Measurements from ENCODE around the gene ZBTB18.

Gene ZBTB18

DNA sequence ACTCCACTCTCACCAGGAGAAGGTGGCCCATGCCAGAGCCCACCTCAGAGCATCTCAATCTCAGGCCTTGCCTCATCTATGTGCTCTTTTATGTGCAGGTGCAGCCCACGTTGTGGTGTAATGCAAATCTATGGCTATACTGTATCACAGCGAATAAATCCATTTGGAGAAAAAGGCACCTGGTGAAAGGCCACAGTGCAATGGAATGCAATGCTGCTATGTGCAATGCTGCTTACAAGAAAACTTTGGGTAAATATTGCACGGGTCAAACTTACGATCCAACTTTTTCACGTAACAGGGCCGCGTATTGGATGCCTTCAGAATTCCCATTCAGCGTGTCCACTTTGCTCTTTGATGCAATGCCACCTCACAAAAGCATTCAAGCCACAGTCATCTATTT is 13.5 kb downstream of the ZBTB18 start:
- no peak for DNase-seq

DNA sequence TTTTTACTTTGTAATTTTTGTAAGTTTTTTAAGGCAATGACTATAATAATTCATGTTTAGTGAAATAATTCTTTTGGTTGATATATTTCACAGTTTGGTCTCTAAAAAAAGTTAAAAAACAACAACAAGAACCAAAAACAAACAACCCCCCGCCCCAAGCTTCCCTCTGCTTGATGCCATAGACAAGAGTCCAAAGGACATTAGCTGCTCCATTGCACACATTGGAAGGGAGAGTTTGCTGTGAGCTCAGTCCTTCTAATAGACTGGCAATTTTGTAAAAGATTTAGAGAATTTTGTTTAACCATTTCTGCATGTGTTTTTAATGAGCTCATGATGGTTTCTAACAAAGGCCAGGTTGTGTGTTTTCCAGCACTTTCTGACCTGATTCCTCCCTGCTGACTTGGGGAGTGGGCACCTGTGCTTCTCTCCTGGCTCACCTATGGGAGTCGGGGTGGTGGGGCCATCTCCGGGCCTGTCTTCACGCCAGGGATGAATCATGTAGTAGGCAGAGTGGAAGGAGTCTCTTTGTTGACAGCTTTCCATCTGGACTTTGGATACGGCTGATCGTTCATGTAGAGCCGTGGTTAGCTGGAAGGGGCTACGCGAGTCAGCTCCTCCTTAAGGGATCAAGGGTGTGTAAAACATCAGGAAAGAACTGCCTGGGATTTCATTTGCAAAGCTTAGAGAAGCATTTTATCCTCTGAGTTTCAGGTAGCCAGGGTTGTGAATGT is 14.1 kb downstream of the ZBTB18 start:
- DNase-seq = no peak

DNA sequence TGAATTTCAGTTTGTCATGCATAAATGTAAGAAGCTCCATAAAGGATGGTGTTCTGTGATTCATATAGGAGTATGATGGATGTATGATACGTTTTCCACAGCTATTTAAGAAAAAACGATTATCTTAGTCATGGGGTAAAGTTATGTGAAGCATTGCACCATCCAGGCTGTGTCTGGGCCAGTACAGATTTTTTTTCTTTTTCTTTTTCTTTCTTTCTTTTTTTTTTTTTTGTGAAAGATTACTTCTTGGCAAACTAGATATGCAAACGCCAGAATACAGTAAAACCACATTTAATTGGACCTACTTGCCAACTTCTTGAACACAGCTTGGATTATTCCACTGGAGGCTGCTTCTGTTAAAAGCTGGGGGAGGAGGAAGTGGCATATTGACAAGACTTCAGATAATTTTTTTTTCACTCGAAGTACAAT is 14.9 kb downstream of the ZBTB18 start:
- DNase-seq = no peak

DNA sequence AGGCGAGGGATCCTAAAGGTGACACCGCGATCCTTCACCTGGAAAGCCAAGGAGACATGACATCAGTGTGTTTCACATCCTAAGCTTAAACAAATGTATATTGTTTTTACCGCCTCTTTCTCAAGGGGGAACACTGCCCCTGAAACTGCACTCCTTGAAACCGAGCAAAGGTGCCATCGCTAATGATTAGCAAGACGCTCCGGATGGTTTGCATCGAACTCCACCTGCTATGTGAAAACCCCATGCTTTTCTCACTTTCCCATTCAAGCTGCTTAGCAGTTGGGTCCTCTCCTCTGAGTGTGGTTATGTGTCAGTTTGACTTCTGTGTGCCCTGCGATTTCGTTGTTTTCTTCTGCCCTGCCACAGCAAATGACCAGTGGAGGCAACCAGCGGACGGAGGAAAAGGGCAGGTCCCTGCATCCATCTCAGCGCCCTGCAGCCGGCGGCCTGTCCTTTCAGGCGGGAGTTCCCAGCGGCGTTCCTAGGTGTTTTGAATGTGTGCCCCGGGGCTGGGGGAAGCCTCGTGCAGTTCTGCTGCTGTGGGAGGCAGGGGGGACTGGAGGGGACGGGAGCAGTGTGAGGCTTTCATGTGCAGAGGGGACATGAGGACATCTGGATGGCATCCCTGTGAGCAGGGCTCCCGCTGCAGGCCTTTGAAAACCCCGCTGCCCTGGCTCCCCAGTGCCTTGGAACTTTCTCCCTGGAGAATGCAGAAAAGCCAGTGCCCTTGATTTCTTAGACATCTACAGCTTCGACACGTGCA is 16.1 kb downstream of the ZBTB18 start:
- no peak for DNase-seq

DNA sequence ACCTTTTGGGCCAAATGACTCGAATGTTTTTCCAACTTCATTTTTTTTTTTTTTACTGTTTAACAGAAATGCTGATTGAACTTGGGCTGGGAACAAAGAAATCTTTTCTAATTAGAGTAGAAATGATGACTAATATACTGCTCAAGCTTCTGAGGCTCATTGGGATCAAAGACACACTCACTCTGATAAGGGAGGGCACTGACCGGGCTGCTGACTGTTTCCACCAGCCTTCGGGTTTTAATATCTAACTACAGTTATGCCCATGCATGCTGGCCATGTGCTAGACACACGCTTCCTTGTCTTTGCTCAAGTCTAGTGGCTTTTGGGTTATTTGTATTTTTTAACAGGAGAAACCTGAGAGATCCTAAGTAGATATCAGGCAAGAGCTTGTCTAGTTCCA is 16.8 kb downstream of the ZBTB18 start:
- no peak for DNase-seq

DNA sequence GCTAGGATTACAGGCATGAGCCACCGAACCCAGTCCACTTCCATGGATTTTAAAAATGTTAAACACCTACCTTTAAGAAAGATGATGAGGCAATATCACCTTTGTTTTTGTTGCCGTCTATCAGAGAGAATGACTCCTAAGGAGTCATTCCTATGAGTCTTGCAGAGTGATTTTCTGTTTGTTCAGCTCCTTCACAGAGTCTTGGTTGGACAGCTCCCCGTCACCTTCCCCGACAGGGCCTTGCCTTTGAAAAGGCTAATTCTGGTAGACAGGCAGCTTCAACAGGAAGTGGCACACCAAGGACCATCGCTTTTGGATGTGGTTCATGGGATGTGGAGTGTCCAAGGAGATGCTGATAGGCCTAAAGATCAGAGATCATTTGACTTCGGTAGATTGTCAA is 17.5 kb downstream of the ZBTB18 start:
- DNase-seq = no peak

DNA sequence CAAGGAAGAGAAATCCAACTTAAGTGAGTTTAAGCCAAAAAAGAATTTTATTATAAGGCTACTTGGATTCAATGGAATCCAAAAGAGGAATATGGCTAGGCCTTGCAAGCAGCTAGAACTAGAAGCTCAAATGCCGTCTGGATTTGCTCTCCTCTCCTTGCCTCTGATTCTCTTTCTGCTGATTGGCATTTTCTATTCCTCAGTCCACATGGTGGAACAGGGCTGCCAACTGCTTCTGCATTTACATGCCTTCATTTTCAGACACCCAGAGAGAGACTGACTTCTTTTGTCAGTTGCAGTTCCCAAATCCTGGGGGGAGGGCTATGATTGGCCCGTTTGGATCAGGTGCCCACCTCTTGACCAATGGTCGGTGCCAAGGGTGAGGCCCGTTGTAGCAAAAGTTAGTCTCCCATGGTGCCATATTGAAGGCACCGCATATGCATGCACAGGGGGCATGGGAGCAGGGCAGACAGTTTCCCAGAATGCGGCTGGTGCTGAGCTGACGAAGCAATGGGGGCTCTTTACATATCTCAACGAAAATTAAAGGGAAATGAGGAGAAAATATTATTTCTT is 18.3 kb downstream of the ZBTB18 start:
- no peak for DNase-seq

DNA sequence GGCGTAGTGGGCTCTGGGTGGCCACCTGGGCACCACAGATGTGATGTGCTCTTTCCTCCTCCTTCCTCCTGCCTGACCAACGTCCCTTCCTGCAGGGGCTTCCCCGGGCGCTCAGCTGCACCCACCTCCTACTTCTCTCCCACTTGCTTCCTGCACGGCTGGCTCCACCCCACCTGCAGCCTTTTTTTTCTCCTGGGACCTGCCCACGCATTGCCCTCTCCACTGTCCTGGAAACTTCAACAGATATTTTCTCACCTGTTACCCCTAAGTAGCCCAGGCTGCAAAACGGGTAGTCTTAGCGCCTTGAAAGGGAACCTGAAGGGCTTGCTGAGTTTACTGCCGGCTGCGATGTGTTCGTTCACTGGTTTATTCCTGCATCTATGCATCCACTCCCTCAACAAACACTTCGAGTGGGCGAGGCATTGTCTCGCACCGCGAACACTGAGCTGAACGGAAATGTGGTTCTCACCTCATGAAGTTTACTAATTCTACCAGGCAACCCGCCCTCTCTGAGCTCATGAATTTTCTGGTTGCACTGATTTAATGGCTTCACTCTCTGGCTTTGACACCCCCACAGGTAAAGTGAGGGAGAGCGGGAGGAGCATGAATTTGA is 23.6 kb downstream of the ZBTB18 start:
- DNase-seq = no peak

DNA sequence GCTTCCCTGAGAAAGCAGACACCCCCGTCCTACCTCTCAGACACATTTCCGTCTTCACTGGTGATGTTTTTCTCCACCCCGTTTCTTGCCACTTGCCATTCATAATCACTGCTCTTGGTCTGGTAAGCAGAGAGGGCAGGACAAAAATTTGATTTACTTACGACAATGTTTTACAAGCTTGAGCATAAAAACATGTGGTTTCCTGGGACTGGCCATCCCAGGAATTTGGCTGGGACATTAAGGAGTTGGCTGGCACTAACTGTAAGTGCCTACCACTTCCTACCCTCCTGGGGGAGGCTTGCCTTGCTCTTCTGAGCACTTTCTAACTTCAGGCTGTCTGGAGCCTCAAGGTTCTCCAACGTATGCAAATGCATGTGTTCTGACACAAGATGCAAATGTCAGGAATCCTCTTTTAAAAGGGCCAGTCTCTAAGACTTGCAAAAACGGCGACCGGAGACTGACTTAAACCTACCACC is 24.2 kb downstream of the ZBTB18 start:
- DNase-seq = no peak

DNA sequence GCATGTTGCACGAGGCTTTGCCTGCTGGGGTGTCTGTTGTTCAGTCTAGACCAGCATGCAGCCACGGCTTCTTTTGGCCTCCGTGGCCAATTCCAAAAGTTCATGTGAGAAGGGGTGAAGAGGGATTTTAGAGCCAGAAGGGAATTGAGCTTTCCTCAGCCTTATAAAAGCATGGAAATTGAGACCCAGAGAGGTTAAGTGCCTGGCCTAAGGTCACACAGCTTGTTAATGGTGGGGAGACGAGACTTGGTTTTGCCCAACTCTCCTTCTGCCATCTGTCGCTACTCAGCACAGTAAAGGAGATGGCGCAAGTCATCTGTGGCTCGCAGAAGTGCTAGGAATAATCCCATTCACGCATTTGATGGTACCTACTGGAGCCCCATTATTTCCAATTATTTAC is 25.7 kb downstream of the ZBTB18 start:
- no peak for DNase-seq

DNA sequence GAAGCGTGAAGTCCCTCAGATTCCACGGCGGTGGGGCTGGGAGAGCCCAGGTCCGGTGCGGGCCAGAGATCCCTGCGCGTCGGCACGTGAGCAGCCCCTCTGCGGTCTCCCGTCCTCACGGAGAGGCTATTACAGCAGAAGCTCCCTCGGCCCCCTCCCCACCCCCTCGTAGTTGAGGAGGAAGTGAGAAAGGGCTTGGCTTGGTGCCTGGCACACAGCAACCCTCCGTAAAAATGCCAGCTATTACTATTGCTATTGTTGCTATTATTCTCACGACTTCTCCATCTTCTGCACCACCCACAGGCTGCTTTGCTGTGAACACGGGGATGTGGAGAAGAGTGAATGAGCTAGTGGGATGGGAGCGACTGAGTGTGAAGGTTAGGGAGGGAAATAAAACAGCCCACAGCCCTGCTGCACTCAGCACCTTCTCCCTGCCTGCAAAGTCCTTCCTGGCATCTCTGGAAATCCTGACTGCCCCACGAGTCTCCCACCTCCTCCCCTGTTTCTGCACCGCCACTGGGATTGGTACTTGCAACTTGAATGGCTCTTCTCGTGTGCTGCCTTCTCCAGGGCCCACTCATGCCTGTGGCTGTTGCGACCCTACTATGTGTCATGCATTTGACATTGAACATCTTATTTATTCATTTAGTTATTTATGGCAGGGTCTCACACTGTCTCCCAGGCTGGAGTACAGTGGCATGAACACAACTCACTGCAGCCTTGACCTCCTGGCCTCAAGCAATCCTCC is 26.6 kb downstream of the ZBTB18 start:
- no peak for DNase-seq

DNA sequence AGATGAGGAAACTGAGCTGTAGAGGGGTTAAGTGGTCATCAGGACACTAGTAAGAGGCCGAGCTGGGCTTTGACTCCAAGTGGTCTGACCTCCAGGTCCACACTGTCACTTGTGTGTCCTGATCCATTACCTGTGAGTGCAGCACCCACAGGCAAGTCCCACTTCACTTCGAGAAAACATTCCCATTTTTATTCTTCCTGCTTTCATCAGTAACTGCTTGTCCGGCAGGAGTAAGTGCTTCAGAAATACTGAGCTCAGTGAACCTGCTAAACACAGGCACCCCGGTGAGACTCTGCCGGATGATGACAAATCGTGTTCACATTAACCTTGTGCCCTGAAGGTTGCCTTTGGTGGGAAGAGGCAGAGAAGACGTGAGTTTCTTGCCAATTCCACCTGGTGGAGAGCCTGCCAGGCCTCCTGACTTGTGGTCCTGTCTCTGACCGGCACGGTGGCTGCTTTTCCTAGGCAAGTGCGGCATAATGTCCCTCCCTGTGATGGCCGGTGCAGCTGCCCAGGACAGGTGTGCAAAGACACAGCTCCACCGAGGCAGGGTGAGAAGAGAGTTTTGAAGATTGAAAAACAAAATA is 29.4 kb downstream of the ZBTB18 start:
- DNase-seq = no peak

DNA sequence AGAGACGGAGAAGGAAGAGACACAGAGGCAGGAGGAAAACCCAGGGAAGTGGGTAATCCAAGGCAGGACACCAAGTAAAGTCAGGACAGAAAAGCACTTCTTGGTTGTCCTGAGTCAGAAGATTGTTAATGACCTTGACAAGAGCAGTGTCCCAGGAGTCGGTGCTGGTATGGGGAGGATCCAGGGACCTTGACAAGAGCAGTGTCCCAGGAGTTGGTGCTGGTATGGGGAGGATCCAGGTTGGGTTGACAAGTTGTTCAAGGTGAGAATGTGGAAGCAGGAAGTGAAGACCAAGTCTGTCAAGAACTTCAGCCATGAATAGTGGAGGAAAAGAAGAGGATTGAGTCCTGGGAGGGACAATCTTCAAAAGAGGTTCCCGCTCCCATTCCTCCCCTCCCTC is 31.9 kb downstream of the ZBTB18 start:
- no peak for DNase-seq

DNA sequence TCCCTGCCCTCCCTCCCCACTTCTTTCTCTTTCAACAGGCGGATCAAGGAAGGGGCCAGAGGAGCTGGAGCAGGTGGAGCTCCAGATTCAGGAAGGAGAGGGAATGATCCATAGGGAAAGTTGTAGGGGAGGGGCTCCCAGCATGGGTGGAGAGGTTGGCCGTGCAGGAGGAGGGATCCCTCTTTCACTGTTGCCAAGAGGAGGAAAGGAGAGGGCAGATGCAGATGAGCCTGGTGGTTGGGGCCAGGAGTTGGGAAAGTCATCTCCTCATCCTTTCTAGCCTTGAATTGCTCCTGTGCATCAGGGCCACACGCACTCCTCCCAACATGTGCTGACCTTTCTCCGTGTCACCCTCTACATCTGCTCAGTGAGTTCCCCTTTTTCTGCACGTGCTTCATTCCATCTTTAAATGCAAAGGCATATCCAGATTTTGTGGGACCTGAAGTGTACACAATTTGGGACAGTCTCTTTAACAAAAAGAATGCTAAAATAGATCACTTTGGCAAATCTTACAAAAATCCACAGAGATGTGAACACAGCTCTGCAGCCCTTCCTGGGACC is 32.4 kb downstream of the ZBTB18 start:
- DNase-seq = no peak

DNA sequence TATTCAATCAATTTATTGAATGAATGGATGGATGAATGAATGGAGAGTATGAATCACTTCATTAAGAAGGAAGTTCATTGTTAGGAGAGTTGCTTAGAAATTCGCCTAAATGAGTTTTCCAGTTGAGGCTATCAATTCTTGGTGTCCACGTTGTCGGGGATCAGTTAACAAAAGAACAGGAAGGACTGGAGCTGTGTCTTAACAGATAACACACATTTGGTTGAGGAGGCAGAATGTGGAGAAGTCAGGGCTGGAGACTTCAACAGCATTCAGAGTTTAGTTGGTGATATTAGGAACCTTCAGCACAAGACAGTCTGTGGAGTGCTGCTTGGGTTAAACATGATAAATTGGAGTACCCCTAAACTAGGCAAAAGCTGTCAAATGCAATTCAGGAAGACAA is 33.7 kb downstream of the ZBTB18 start:
- no peak for DNase-seq

DNA sequence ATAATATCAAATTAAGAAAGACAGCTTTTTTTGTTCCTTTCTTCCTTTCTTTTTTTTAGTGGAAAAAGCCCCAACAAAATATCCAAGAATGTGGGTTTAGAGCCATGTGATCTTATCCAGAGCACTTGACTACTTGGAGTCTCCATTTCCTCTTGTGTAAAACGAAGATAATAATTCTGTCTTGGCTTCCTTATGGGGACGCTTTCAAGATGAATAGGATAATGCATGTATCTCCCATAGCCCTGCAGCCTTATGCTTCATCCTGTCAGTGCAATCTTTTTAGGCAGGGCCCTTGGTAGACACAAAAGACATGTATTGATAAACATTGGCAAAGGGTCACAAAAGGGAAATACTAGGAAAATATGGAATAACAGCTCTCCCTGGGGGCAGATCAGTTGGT is 34.8 kb downstream of the ZBTB18 start:
- DNase-seq = no peak

DNA sequence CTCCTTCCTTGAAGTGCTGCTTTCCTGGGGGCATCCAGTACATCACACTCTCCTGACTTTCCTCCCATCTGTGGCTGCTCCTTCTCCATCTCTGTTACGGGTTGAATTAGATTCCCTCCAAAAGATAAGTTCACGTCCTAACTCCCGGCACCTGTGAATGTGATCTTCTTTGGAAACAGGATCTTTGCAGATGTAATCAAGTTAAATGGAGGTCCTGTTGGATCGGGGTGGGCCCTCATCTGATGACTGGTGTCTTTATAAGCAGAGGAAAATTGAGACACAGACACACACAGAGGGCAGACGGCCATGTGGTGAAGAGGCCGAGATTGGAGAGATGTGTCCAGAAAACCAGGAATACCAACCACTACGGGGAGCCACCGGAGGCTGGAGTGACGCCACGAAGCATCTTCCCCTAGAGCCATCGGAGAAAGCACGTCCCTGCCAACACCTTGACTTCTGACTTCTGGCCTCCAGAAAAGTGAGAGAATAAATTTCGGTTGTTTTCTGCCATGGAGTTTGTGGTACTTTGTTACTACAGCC is 36.0 kb downstream of the ZBTB18 start:
- DNase-seq = no peak

DNA sequence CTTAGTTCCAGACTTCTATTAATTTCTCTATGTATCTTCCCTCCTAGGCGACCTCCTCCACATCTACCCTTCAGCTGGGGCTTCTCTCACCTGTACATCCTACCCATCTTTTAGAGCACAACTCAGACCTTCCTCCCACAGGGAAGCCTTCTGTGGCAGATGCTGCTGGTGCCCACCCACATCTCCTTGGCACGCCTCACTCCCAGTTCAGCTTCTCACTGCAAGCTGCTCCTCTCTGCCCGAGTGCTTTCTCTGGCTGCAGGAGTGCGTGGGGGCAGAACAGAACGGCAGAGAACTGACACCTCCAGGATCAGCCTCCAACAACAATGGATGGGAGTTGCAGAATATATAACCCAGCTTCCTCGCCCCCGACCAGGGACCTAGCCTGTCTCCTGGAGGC is 36.5 kb downstream of the ZBTB18 start:
- DNase-seq = no peak

DNA sequence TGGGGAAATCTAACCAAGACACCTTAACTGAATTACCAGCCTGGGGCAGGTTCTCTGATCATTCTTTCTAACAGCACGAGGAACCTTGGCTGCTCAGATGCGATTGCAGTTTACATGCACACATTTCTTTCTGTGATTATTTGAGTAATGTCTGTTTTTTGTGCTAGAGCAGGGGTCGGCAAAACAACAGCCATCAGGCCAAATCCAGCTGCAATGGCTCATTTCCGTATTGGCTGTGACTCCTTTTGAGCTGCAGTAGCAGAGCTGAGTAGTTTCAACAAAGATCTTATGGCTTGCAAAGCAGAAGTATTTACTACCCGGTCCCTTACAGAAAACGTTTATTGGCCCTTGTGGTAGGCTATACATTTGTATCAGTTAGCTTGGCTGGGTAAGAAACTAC is 37.1 kb downstream of the ZBTB18 start:
- no peak for DNase-seq

DNA sequence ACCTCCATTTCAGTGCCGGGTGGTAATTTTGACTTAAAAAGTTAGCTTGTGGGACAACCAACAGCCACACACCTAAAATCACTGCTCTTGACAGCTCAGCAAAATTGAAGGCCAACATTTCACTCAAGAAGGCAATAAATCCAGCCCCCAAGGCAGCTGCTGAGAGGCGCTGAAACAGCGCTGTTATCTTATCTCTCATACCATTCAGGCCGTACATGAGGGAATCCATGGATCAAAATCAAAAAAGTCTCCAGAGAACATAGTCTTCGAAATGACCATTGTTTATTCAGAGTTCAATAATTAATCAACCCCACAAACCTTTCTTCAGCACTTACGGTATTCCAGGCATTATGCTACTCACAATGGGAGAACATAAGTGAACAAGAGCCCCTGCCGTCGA is 38.5 kb downstream of the ZBTB18 start:
- DNase-seq = no peak

DNA sequence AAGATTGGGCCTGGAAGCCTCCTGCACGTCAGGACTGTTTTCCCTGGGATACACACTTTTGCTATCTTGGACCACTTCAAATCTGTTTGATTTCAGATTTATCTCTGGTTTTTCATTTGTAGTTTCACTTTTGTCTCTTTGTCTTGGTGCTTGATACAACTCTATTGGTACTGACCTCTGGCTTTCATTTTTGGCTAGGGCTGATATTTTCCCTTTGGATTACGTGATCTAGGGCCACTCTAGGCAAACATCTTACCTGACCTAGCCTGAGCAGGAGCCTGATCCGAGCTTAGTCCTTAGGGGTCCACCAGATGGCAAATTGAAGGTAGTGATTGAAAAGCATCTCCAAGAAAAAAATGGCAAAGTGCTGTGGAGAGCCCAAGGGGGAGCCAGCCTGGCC is 39.6 kb downstream of the ZBTB18 start:
- DNase-seq = no peak

All from NCI-H187 (cell line).